WTC11 (cell line): ENCODE measurements around the gene PFKP. TPM values are rescaled to one million over a fixed set of nuclear protein-coding genes. Genes with fewer than 3 reads are reported as not detected.

Experiments used
- ATAC-seq: fragments of 200-7000 bp; cut with Tn5 transposase; 2 replicates; pipeline ENCODE4 v1.10.0; 2021; ENCODE audit warnings: mild to moderate bottlenecking, moderate library complexity
- CTCF ChIA-PET: fragments of 300-600 bp; sonication (Branson Sonifier 250); formaldehyde crosslinking; loops from one replicate; lab custom pipeline; 2021; ENCODE audit warnings: antibody characterized with exemption; lab: Charles Lee
- POLR2A ChIA-PET: fragments of 350-600 bp; sonication (Branson Sonifier 250); formaldehyde crosslinking; loops from one replicate; lab custom pipeline; 2021; ENCODE audit warnings: antibody characterized with exemption; lab: Charles Lee
- DNase-seq: peaks from one replicate; pipeline ENCODE4 v3.0.0; 2021; ENCODE audit warnings: low spot score
- H3K27ac Mint-ChIP-seq: 2 replicates; pipeline ENCODE4 v1.8.0; 2021; ENCODE audit warnings: mixed read lengths
- H3K27me3 Mint-ChIP-seq: 2 replicates; pipeline ENCODE4 v1.8.0; 2021; ENCODE audit warnings: low read depth, mild to moderate bottlenecking, moderate library complexity, mixed read lengths
- H3K36me3 Mint-ChIP-seq: 2 replicates; pipeline ENCODE4 v1.8.0; 2021; ENCODE audit warnings: mixed read lengths
- H3K4me1 Mint-ChIP-seq: 2 replicates; pipeline ENCODE4 v1.8.0; 2022; ENCODE audit warnings: mixed read lengths
- H3K4me3 Mint-ChIP-seq: 2 replicates; pipeline ENCODE4 v1.8.0; 2021; ENCODE audit warnings: mild to moderate bottlenecking, moderate library complexity, mixed read lengths
- H3K9me3 Mint-ChIP-seq: 2 replicates; pipeline ENCODE4 v1.8.0; 2021; ENCODE audit warnings: mixed read lengths
- ATF1 ChIP-seq: sonication (generic); formaldehyde crosslinking; IDR thresholded peaks from 2 replicates; pipeline ENCODE4 v1.8.1; 2023; ENCODE audit warnings: mild to moderate bottlenecking, moderate library complexity, missing genetic modification reagents
- FOXJ3 ChIP-seq: sonication (generic); formaldehyde crosslinking; IDR thresholded peaks from 2 replicates; pipeline ENCODE4 v1.9.0; 2021; ENCODE audit warnings: missing genetic modification reagents, mild to moderate bottlenecking, borderline replicate concordance
- FOXP4 ChIP-seq: sonication (generic); formaldehyde crosslinking; IDR thresholded peaks from 2 replicates; pipeline ENCODE4 v1.8.0; 2022; ENCODE audit warnings: mild to moderate bottlenecking, missing genetic modification reagents
- HMGA2 ChIP-seq: fragments of 250-450 bp; sonication (Bioruptor Pico); IDR thresholded peaks from 2 replicates; pipeline ENCODE4 v1.4.0; 2021; ENCODE audit warnings: mild to moderate bottlenecking, moderate library complexity
- HMGXB4 ChIP-seq: sonication (generic); formaldehyde crosslinking; IDR thresholded peaks from 2 replicates; pipeline ENCODE4 v1.8.1; 2023; ENCODE audit warnings: mild to moderate bottlenecking, moderate library complexity, missing genetic modification reagents
- NFE2L1 ChIP-seq: sonication (generic); formaldehyde crosslinking; IDR thresholded peaks from 2 replicates; pipeline ENCODE4 v1.8.1; 2023; ENCODE audit warnings: missing genetic modification reagents
- PRDM15 ChIP-seq: sonication (generic); formaldehyde crosslinking; IDR thresholded peaks from 2 replicates; pipeline ENCODE4 v1.8.0; 2022; ENCODE audit warnings: missing genetic modification reagents
- SP1 ChIP-seq: sonication (generic); formaldehyde crosslinking; conservative IDR thresholded peaks from 2 replicates; pipeline ENCODE4 v1.8.1; 2022; ENCODE audit warnings: missing genetic modification reagents
- ZNF121 ChIP-seq: sonication (generic); formaldehyde crosslinking; IDR thresholded peaks from 2 replicates; pipeline ENCODE4 v1.8.0; 2023; ENCODE audit warnings: missing genetic modification reagents
- ZNF281 ChIP-seq: sonication (generic); formaldehyde crosslinking; IDR thresholded peaks from 2 replicates; pipeline ENCODE4 v1.8.0; 2023; ENCODE audit warnings: mild to moderate bottlenecking, missing genetic modification reagents
- total RNA-seq: library from RNA; stranded (reverse); gene quantifications from 3 replicates; pipeline ENCODE4 v1.2.3, GENCODE V29; 2021

PFKP gene
- total RNA-seq, 1 experiment from 2014 or later: 127 TPM

GRCh38 chr10:3045471-3046209 is 21.7 kb upstream of the PFKP start (continued):
- TF ChIP-seq ZNF281 (CRISPR knock-in tag): peak; percentile 68; the same call in 1 of the 2 replicates
- peak; percentile 91 for TF ChIP-seq NFE2L1 (CRISPR knock-in tag)

- H3K36me3 Mint-ChIP-seq: peaks cover 3% of the 10 kb centered on the region
- ChIA-PET CTCF (interaction anchor here (1.2 to 4.5 kb wide), 2 partner anchors 8 to 118 kb away, joined by 3 to 73 read pairs; no protein-coding TSS in a partner anchor), POLR2A (interaction anchor here (1.2 kb wide), 1 partner anchor 20 kb away, joined by 3 read pairs; no protein-coding TSS in a partner anchor)
- H3K27ac Mint-ChIP-seq: no peak overlapping the region
- peaks cover 4% of the 10 kb centered on the region; the same call in 1 of the 2 replicates for H3K9me3 Mint-ChIP-seq
- TF ChIP-seq FOXJ3 (CRISPR knock-in tag): no peak
- no peak for TF ChIP-seq FOXP4
- TF ChIP-seq HMGXB4 (CRISPR knock-in tag): no peak
- no peak for TF ChIP-seq PRDM15 (CRISPR knock-in tag)
- TF ChIP-seq HMGA2 (CRISPR knock-in tag): no peak
- TF ChIP-seq ATF1 (CRISPR knock-in tag): no peak
- TF ChIP-seq SP1: no peak
- ATAC-seq (no peak), DNase-seq (no peak)
- H3K4me1 Mint-ChIP-seq: peaks cover 34% of the 10 kb centered on the region
- no peak overlapping the region for H3K4me3 Mint-ChIP-seq
- H3K27me3 Mint-ChIP-seq: no peaks in the 10 kb centered on the region
These were observed 21.1 kb upstream of the PFKP start for GRCh38 chr10:3046210-3046779.

GRCh38 chr10:3046981-3047547 is 20.3 kb upstream of the PFKP start:
- Mint-ChIP-seq H3K4me1 (peaks cover 34% of the 10 kb centered on the region), H3K9me3 (no peaks in the 10 kb centered on the region), H3K27ac (no peak overlapping the region), H3K36me3 (no peaks in the 10 kb centered on the region), H3K4me3 (no peak overlapping the region), H3K27me3 (no peaks in the 10 kb centered on the region)
- ATAC-seq (no peak), DNase-seq (no peak)
- POLR2A ChIA-PET: no interaction called here
- no peak for TF ChIP-seq ZNF121 (CRISPR knock-in tag)
- CTCF ChIA-PET: no interaction called here
